HEK293 (cell line): Measurements from ENCODE around the gene ECSIT.

Experiments
- AEBP2 ChIP-seq: fragments of 450-650 bp; formaldehyde crosslinking; IDR thresholded peaks from 2 replicates; pipeline ENCODE4 v1.5.1; 2016; ENCODE audit warnings: missing biosample characterization, missing genetic modification characterization, borderline replicate concordance
- CTCF ChIP-seq: fragments of 450-650 bp; formaldehyde crosslinking; IDR thresholded peaks from 2 replicates; pipeline ENCODE4 v1.5.1; 2016; ENCODE audit warnings: missing biosample characterization, missing genetic modification characterization
- ELK4 ChIP-seq: IDR thresholded peaks from 2 replicates; pipeline ENCODE4 v1.6.1; 2011; ENCODE audit warnings: mild to moderate bottlenecking, low read depth, low read length, borderline replicate concordance
- ZBTB44 ChIP-seq: fragments of 450-650 bp; IDR thresholded peaks from 2 replicates; pipeline ENCODE4 v1.5.1; 2018; ENCODE audit warnings: missing biosample characterization, mild to moderate bottlenecking, missing genetic modification characterization
- ZNF335 ChIP-seq: fragments of 450-650 bp; formaldehyde crosslinking; conservative IDR thresholded peaks from 2 replicates; pipeline ENCODE4 v1.5.1; 2016; ENCODE audit warnings: missing biosample characterization, missing genetic modification characterization
- ZNF394 ChIP-seq: fragments of 450-650 bp; formaldehyde crosslinking; IDR thresholded peaks from 2 replicates; pipeline ENCODE4 v1.5.1; 2016; ENCODE audit warnings: missing biosample characterization, missing genetic modification characterization, mild to moderate bottlenecking, moderate library complexity, borderline replicate concordance
- ZSCAN18 ChIP-seq: fragments of 450-650 bp; formaldehyde crosslinking; IDR thresholded peaks from 2 replicates; pipeline ENCODE4 v1.5.1; 2016; ENCODE audit warnings: missing biosample characterization, missing genetic modification characterization

- TF ChIP-seq ZBTB44 (tag by site-specific recombination) (no peak), AEBP2 (no peak), CTCF (tag by site-specific recombination) (no peak), ZNF394 (tag by site-specific recombination) (peak; percentile 32; the same call in 1 of the 2 replicates), ZSCAN18 (tag by site-specific recombination) (no peak), ELK4 (no peak), ZNF335 (tag by site-specific recombination) (peak; percentile 99)
These were observed at the start of gene ECSIT for GRCh38 chr19:11528551-11529341.
